Smooth muscle cell (in vitro differentiated cells): ENCODE data around the gene OPRM1. TPM values are rescaled to one million over a fixed set of nuclear protein-coding genes. Genes with fewer than 3 reads are reported as not detected.
A peak's percentile ranks its signal among the peaks of the same experiment; 100 is the strongest.

Experiments
- DNase-seq: peaks from one replicate; lab custom pipeline; 2025; ENCODE audit not compliant: unreplicated experiment; lab: John Stamatoyannopoulos, UW
- H2AFZ ChIP-seq: fragments of 200-600 bp; sonication (generic); 2 replicates; pipeline ENCODE4 v1.6.0; 2016; ENCODE audit warnings: antibody characterized with exemption, low read depth, mild to moderate bottlenecking
- H3F3A ChIP-seq: fragments of 200-600 bp; sonication (generic); 2 replicates; pipeline ENCODE4 v1.6.0; 2017; ENCODE audit warnings: antibody characterized with exemption, low read depth
- H3K27ac ChIP-seq: fragments of 200-600 bp; sonication (generic); 2 replicates; pipeline ENCODE4 v1.5.1; 2016; ENCODE audit warnings: low read depth, mild to moderate bottlenecking
- H3K27me3 ChIP-seq: fragments of 200-600 bp; sonication (generic); 2 replicates; pipeline ENCODE4 v1.6.1; 2016; ENCODE audit warnings: low read depth, mild to moderate bottlenecking
- H3K36me3 ChIP-seq: fragments of 200-600 bp; sonication (generic); 2 replicates; pipeline ENCODE4 v1.5.1; 2016; ENCODE audit warnings: low read depth
- H3K4me1 ChIP-seq: fragments of 200-600 bp; sonication (generic); 2 replicates; pipeline ENCODE4 v1.5.1; 2016; ENCODE audit warnings: low read depth
- H3K4me2 ChIP-seq: fragments of 200-600 bp; sonication (generic); 2 replicates; pipeline ENCODE4 v1.6.0; 2016; ENCODE audit warnings: mild to moderate bottlenecking
- H3K4me3 ChIP-seq: fragments of 200-600 bp; sonication (generic); 2 replicates; pipeline ENCODE4 v1.5.1; 2016; ENCODE audit warnings: mild to moderate bottlenecking
- H3K79me2 ChIP-seq: fragments of 200-600 bp; sonication (generic); 2 replicates; pipeline ENCODE4 v1.6.0; 2016; ENCODE audit warnings: low read depth, mild to moderate bottlenecking
- H3K9ac ChIP-seq: fragments of 200-600 bp; sonication (generic); 2 replicates; pipeline ENCODE4 v1.6.0; 2016; ENCODE audit warnings: low read depth
- H3K9me3 ChIP-seq: fragments of 200-600 bp; sonication (generic); replicated peaks from 2 replicates; pipeline ENCODE4 v1.5.1; 2016; ENCODE audit warnings: low read depth
- H4K20me1 ChIP-seq: fragments of 200-600 bp; sonication (generic); 2 replicates; pipeline ENCODE4 v1.6.0; 2016; ENCODE audit warnings: low read depth
- WGBS: methylation state at CpG from one replicate; pipeline ENCODE4 v1.1.7; 2016; ENCODE audit warnings: low lambda C conversion rate; 5-methylcytosine and 5-hydroxymethylcytosine counted together
- polyA plus RNA-seq: library from polyadenylated mRNA; unstranded; fragments of >200 nt; fragmentation: Nextera tagmentation; extraction: Ambion mirVana; gene quantifications from 2 replicates; pipeline ENCODE4 v1.2.1, GENCODE V29; 2016
- total RNA-seq: library from RNA; depleted of rRNA; stranded (reverse); fragments of >200 nt; gene quantifications from 2 replicates; pipeline ENCODE4 v1.2.3, GENCODE V29; 2014
- TF ChIP-seq, protein P1 (sequence below): fragments of 200-600 bp; sonication (generic); IDR thresholded peaks from 2 replicates; pipeline ENCODE4 v1.5.1; 2017; ENCODE audit warnings: borderline replicate concordance, mild to moderate bottlenecking, antibody characterized with exemption; ENCODE audit not compliant: insufficient read depth, poor library complexity, severe bottlenecking

The OPRM1 gene
- total and polyA plus RNA-seq, 2 experiments from 2014 or later: not detected

DNA sequence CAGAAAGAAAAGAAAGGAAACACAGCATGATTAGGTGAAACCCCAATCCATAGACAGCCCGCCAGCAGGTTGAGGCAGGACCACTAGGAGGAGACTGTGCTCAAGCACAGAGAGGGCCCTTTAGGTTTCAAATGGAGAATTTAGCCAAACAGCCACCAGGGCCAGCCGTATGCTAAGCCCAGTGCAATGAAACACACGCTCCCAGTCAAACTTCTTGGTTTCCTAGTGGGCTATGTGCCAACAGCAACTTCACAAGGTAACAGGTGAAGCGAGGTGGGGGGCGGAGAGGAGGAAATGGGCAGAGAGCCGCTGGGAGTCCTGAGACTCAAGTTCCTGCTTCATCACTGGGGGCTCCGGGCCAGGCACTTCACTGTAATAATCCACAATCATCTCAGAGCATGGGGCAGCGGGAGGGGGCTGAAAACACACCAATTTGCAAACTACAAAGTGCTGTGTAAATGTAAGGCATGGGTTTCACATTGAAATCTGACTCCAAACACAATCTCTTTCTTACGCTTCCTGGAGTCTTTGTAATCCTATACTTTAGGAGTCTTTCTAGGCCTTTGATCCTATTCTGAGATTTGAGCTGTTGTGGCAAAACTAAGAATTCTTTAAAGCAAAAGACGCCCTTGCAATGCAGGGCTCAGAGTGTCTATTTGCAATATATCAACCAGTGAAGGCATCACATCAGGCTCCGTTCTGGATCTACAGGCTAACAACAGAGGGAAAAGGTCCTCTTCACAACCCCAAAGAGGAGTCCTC, 117.3 kb downstream of the OPRM1 start:
- WGBS: 71% methylated on average over 11 of the region's 11 CpGs
- Histone ChIP-seq H3K36me3 (no peaks in the 10 kb centered on the region), H3F3A (no peaks in the 10 kb centered on the region), H3K9ac (no peak overlapping the region), H3K4me3 (no peak overlapping the region), H3K27ac (no peak overlapping the region), H4K20me1 (no peaks in the 10 kb centered on the region), H3K79me2 (no peaks in the 10 kb centered on the region), H2AFZ (no peak overlapping the region), H3K4me2 (no peak overlapping the region), H3K27me3 (no peaks in the 10 kb centered on the region), H3K9me3 (no peaks in the 10 kb centered on the region), H3K4me1 (peaks cover 5% of the 10 kb centered on the region)
- TF ChIP-seq, protein P1, sequence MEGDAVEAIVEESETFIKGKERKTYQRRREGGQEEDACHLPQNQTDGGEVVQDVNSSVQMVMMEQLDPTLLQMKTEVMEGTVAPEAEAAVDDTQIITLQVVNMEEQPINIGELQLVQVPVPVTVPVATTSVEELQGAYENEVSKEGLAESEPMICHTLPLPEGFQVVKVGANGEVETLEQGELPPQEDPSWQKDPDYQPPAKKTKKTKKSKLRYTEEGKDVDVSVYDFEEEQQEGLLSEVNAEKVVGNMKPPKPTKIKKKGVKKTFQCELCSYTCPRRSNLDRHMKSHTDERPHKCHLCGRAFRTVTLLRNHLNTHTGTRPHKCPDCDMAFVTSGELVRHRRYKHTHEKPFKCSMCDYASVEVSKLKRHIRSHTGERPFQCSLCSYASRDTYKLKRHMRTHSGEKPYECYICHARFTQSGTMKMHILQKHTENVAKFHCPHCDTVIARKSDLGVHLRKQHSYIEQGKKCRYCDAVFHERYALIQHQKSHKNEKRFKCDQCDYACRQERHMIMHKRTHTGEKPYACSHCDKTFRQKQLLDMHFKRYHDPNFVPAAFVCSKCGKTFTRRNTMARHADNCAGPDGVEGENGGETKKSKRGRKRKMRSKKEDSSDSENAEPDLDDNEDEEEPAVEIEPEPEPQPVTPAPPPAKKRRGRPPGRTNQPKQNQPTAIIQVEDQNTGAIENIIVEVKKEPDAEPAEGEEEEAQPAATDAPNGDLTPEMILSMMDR: peak; percentile 38
- no peak for DNase-seq

DNA sequence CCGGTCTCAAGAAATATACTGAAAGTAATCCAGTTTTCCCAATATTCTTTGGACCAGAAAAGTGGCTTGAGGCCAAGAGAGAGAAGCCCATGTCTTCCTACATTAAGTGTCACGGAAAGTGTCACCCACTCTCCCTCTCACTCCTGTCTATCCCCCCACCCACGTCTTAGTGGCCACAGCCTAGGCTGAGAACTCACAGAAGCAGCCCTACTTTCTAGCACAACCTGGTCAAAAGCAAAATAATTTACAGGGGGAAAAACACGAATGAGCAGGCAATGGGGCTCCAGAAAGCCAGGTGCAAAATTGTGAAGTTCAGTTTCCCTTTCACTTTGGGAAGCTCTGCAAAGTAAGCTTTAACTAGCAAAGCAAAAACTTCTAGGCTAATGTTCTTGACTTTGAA, 118.0 kb downstream of the OPRM1 start:
- no peak overlapping the region for H3K4me3 ChIP-seq
- H3K9me3 ChIP-seq: no peaks in the 10 kb centered on the region
- 74% methylated on average over 4 of the region's 4 CpGs for WGBS
- no peak overlapping the region for H3K27ac ChIP-seq
- no peaks in the 10 kb centered on the region for H3K79me2 ChIP-seq
- no peak overlapping the region for H3K9ac ChIP-seq
- H2AFZ ChIP-seq: peak overlapping the region; percentile 45
- peak overlapping the region; percentile 32 for H3K4me2 ChIP-seq
- H3K27me3 ChIP-seq: no peaks in the 10 kb centered on the region
- no peak for DNase-seq
- no peaks in the 10 kb centered on the region for H4K20me1 ChIP-seq
- peaks cover 5% of the 10 kb centered on the region for H3K4me1 ChIP-seq
- no peaks in the 10 kb centered on the region for H3K36me3 ChIP-seq
- no peaks in the 10 kb centered on the region for H3F3A ChIP-seq
- TF ChIP-seq, protein P1: no peak

DNA sequence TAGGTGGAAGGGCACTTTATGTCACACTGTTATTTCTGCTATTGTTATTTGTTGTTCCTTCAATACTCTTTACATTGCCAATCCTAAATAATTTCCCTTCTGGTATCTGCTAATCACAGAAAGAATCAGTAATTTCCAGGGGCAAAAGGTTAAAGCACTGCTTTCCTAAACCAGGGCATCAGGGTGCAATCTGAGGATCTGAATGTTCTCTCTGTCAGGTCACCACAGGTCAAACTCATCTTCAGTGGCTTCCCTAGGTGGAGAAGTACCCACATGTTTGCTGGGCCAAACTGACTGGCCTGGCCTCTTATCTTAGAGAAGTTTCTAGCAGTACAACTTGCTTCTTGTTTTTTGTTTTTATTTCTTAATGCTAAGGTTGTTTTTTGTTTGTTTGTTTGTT, 118.7 kb downstream of the OPRM1 start:
- H3K4me1 ChIP-seq: peaks cover 5% of the 10 kb centered on the region
- H3K4me2 ChIP-seq: no peak overlapping the region
- no peaks in the 10 kb centered on the region for H4K20me1 ChIP-seq
- no peak overlapping the region for H3K9ac ChIP-seq
- no peak overlapping the region for H3K4me3 ChIP-seq
- no peak for DNase-seq
- no peaks in the 10 kb centered on the region for H3K27me3 ChIP-seq
- peak overlapping the region; percentile 45 for H2AFZ ChIP-seq
- no peaks in the 10 kb centered on the region for H3K36me3 ChIP-seq
- no peaks in the 10 kb centered on the region for H3F3A ChIP-seq
- no peaks in the 10 kb centered on the region for H3K79me2 ChIP-seq
- H3K9me3 ChIP-seq: no peaks in the 10 kb centered on the region
- no peak overlapping the region for H3K27ac ChIP-seq
- TF ChIP-seq, protein P1: no peak

DNA sequence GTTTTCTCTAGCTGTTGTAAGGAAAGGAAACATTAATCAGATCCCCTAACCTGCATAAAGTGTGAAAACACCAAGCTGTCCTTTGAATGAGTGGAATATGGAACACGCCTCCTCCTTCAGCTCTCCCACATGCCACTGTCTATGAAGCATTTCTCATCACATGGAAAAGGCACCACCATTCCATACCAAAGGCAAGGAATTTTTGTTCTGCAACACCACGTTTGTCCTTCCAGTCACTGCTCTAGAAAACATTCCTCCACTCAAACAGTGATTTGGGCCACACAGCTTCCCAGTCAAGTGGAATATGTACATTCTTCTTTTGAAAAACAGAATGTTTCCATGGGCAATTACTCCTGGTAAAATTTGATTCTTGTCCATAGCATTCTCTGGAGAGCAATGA, 120.1 kb downstream of the OPRM1 start:
- no peak for DNase-seq
- no peaks in the 10 kb centered on the region for H3K79me2 ChIP-seq
- TF ChIP-seq, protein P1: no peak
- H3K36me3 ChIP-seq: no peaks in the 10 kb centered on the region
- 91% methylated on average over 2 of the region's 2 CpGs for WGBS
- no peak overlapping the region for H3K27ac ChIP-seq
- H3K9ac ChIP-seq: no peak overlapping the region
- no peaks in the 10 kb centered on the region for H3K27me3 ChIP-seq
- H2AFZ ChIP-seq: no peak overlapping the region
- no peaks in the 10 kb centered on the region for H3F3A ChIP-seq
- H3K4me1 ChIP-seq: peaks cover 5% of the 10 kb centered on the region
- H4K20me1 ChIP-seq: no peaks in the 10 kb centered on the region
- no peaks in the 10 kb centered on the region for H3K9me3 ChIP-seq
- no peak overlapping the region for H3K4me3 ChIP-seq
- no peak overlapping the region for H3K4me2 ChIP-seq
